ENCODE results near the gene TEKT5.

The TEKT5 gene

DNA sequence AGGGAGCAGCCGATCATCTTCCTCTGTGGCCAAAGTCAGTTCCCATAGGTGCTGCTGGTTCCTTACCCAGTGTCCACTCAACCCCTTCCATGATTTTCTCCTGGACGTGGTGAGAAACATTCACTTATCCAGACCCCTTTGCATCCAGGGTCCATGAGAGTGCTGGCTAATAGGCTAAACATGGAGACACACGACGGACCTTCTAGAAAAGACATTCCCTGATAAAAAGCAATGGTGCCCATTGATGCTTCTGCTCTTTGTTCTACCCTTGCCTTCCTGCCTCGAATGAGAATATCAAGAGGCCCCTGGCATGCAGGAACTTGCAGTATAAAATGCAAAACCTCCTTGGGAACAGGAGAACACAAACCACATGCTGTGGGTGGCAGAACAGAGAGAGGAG is 2.3 kb downstream of the TEKT5 start:
- H2AFZ ChIP-seq (ENCODE audit: low read depth, low read length, severe bottlenecking) = no peak overlapping the region
- no peak overlapping the region for H3K4me3 ChIP-seq (ENCODE audit: insufficient read depth, low read length, poor library complexity, severe bottlenecking)
- no peaks in the 10 kb centered on the region for H3K27me3 ChIP-seq (ENCODE audit: low read length)
- no peaks in the 10 kb centered on the region for H3K79me2 ChIP-seq (ENCODE audit: insufficient read depth, low read length)
- H3K9me3 ChIP-seq (ENCODE audit: insufficient read depth, low read length) = no peaks in the 10 kb centered on the region
- H3K36me3 ChIP-seq (ENCODE audit: low read length) = no peaks in the 10 kb centered on the region
- no peaks in the 10 kb centered on the region for H4K20me1 ChIP-seq (ENCODE audit: low read depth, low read length)
- H3K9ac ChIP-seq (ENCODE audit: low read length) = no peak overlapping the region
- H3K4me2 ChIP-seq (ENCODE audit: low read depth, low read length, poor library complexity, severe bottlenecking) = no peak overlapping the region
- no peaks in the 10 kb centered on the region for H3F3A ChIP-seq (ENCODE audit: insufficient read depth)
- H3K27ac ChIP-seq (ENCODE audit: low read depth, low read length) = no peak overlapping the region
- H3K9me2 ChIP-seq (replicated peaks; ENCODE audit: insufficient read depth, low read length) = no peaks in the 10 kb centered on the region
- no peak for TF ChIP-seq EZH2phosphoT487 (conservative IDR thresholded peaks at IDR 0.05; ENCODE audit: low read length)
- no peak for TF ChIP-seq CTCF (IDR thresholded peaks at IDR 0.05; ENCODE audit: insufficient read depth, low read length, poor library complexity, severe bottlenecking)

DNA sequence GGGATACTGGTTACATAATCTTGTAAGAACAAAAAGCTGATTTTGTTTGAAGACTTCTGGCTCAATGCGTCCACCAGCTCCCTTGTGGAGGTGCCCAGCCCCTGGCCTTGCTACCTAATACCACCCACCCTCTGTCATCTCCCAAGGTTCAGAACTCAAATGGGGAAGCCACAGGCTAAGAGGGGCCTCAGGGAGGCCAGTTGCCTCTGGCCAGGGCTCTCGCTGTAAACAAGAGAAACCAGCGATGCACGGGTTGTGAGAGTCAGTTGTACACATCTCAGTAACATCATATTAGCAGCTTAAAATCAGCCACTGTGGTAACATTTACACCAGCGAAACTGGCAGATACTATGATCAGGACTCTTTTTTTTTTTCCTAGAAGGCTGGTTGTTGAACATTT is 6.0 kb downstream of the TEKT5 start:
- Histone ChIP-seq H2AFZ (ENCODE audit: low read depth, low read length, severe bottlenecking) (no peak overlapping the region), H3K4me3 (ENCODE audit: insufficient read depth, low read length, poor library complexity, severe bottlenecking) (no peak overlapping the region), H3F3A (ENCODE audit: insufficient read depth) (no peaks in the 10 kb centered on the region), H3K79me2 (ENCODE audit: insufficient read depth, low read length) (no peaks in the 10 kb centered on the region), H3K9ac (ENCODE audit: low read length) (no peak overlapping the region), H3K27ac (ENCODE audit: low read depth, low read length) (no peak overlapping the region), H3K9me3 (ENCODE audit: insufficient read depth, low read length) (no peaks in the 10 kb centered on the region), H3K27me3 (ENCODE audit: low read length) (no peaks in the 10 kb centered on the region), H3K4me2 (ENCODE audit: low read depth, low read length, poor library complexity, severe bottlenecking) (no peak overlapping the region), H3K36me3 (ENCODE audit: low read length) (no peaks in the 10 kb centered on the region), H4K20me1 (ENCODE audit: low read depth, low read length) (no peaks in the 10 kb centered on the region), H3K9me2 (replicated peaks; ENCODE audit: insufficient read depth, low read length) (no peaks in the 10 kb centered on the region)
- TF ChIP-seq CTCF (IDR thresholded peaks at IDR 0.05; ENCODE audit: insufficient read depth, low read length, poor library complexity, severe bottlenecking) (no peak), EZH2phosphoT487 (conservative IDR thresholded peaks at IDR 0.05; ENCODE audit: low read length) (no peak)

GRCh38 chr16:10688291-10688690 is 6.4 kb downstream of the TEKT5 start:
- Histone ChIP-seq H3K79me2 (ENCODE audit: insufficient read depth, low read length) (no peaks in the 10 kb centered on the region), H3K4me3 (ENCODE audit: insufficient read depth, low read length, poor library complexity, severe bottlenecking) (no peak overlapping the region), H3K9ac (ENCODE audit: low read length) (no peak overlapping the region), H2AFZ (ENCODE audit: low read depth, low read length, severe bottlenecking) (no peak overlapping the region), H3K9me2 (replicated peaks; ENCODE audit: insufficient read depth, low read length) (no peaks in the 10 kb centered on the region), H3K36me3 (ENCODE audit: low read length) (no peaks in the 10 kb centered on the region), H3K27me3 (ENCODE audit: low read length) (no peaks in the 10 kb centered on the region), H3K4me2 (ENCODE audit: low read depth, low read length, poor library complexity, severe bottlenecking) (no peak overlapping the region), H3K27ac (ENCODE audit: low read depth, low read length) (no peak overlapping the region), H3K9me3 (ENCODE audit: insufficient read depth, low read length) (no peaks in the 10 kb centered on the region), H4K20me1 (ENCODE audit: low read depth, low read length) (no peaks in the 10 kb centered on the region), H3F3A (ENCODE audit: insufficient read depth) (no peaks in the 10 kb centered on the region)
- TF ChIP-seq CTCF (IDR thresholded peaks at IDR 0.05; ENCODE audit: insufficient read depth, low read length, poor library complexity, severe bottlenecking) (no peak), EZH2phosphoT487 (conservative IDR thresholded peaks at IDR 0.05; ENCODE audit: low read length) (no peak)

GRCh38 chr16:10685709-10686108 is 9.0 kb downstream of the TEKT5 start:
- TF ChIP-seq CTCF (IDR thresholded peaks at IDR 0.05; ENCODE audit: insufficient read depth, low read length, poor library complexity, severe bottlenecking) = no peak
- no peak for TF ChIP-seq EZH2phosphoT487 (conservative IDR thresholded peaks at IDR 0.05; ENCODE audit: low read length)
- no peaks in the 10 kb centered on the region for H3K9me3 ChIP-seq (ENCODE audit: insufficient read depth, low read length)
- no peaks in the 10 kb centered on the region for H3K9me2 ChIP-seq (replicated peaks; ENCODE audit: insufficient read depth, low read length)
- no peaks in the 10 kb centered on the region for H4K20me1 ChIP-seq (ENCODE audit: low read depth, low read length)
- H3K36me3 ChIP-seq (ENCODE audit: low read length) = no peaks in the 10 kb centered on the region
- no peaks in the 10 kb centered on the region for H3K27me3 ChIP-seq (ENCODE audit: low read length)
- no peaks in the 10 kb centered on the region for H3K79me2 ChIP-seq (ENCODE audit: insufficient read depth, low read length)
- H2AFZ ChIP-seq (ENCODE audit: low read depth, low read length, severe bottlenecking) = no peak overlapping the region
- H3K4me2 ChIP-seq (ENCODE audit: low read depth, low read length, poor library complexity, severe bottlenecking) = no peak overlapping the region
- H3K4me3 ChIP-seq (ENCODE audit: insufficient read depth, low read length, poor library complexity, severe bottlenecking) = no peak overlapping the region
- no peak overlapping the region for H3K27ac ChIP-seq (ENCODE audit: low read depth, low read length)
- no peak overlapping the region for H3K9ac ChIP-seq (ENCODE audit: low read length)
- H3F3A ChIP-seq (ENCODE audit: insufficient read depth) = no peaks in the 10 kb centered on the region

All from SU-DHL-6 (cell line).